HCT116 (cell line): ENCODE results near the gene MAPKAP1. TPM values are rescaled to one million over a fixed set of nuclear protein-coding genes. Genes with fewer than 3 reads are reported as not detected.

Source experiments
- ATAC-seq: fragments of 200-7000 bp; cut with Tn5 transposase; 2 replicates; pipeline ENCODE4 v1.9.1; 2020; ENCODE audit warnings: mild to moderate bottlenecking, moderate library complexity
- BruUV-seq: library from RNA; stranded (reverse); fragments of 400-500 nt; replicated peaks from 2 replicates; lab custom pipeline; 2021; lab: Mats Ljungman, UMichigan
- CTCF ChIA-PET: fragments of 300-600 bp; sonication (Branson Sonifier 250); formaldehyde crosslinking; loops from one replicate; lab custom pipeline; 2021; ENCODE audit warnings: antibody characterized with exemption; lab: Charles Lee
- POLR2A ChIA-PET: fragments of 300-600, 350-600 bp; sonication (Branson Sonifier 250); formaldehyde crosslinking; loops from one replicate; lab custom pipeline; 2021; ENCODE audit warnings: antibody characterized with exemption; lab: Charles Lee
- RAD21 ChIA-PET, 2 experiments: fragments of 300-600 bp; sonication (Branson Sonifier 250); formaldehyde crosslinking; loops; one replicate each; lab custom pipeline; 2023; ENCODE audit warnings: low total read pairs in 2 of 2; ENCODE audit not compliant: uncharacterized antibody in 2 of 2, unreplicated experiment in 2 of 2, low non-redundant PET in 1 of 2; lab: Charles Lee
- DNase-seq: peaks from one replicate; pipeline ENCODE4 v3.0.0-alpha.2; 2010; ENCODE audit warnings: low read depth, low spot score
- H2AFZ ChIP-seq: fragments of 200-600 bp; shearing (Covaris generic), sonication (generic); 2 replicates; pipeline ENCODE4 v1.6.1; 2017; ENCODE audit warnings: low read depth, mixed run types, mixed read lengths, antibody characterized with exemption, low read length; ENCODE audit not compliant: poor library complexity, severe bottlenecking
- H3K27ac ChIP-seq: 2 replicates; pipeline ENCODE4 v1.5.1; 2012; ENCODE audit warnings: low read depth, low read length
- H3K27me3 ChIP-seq: fragments of 200-600 bp; sonication (generic); 2 replicates; pipeline ENCODE4 v1.6.1; 2016; ENCODE audit warnings: mixed run types, low read length, mixed read lengths; ENCODE audit not compliant: insufficient read depth
- H3K36me3 ChIP-seq, 2 experiments: fragments of 200-500 bp in 1 of 2; fragments of 200-600 bp in 1 of 2; sonication (Bioruptor generic) in 1 of 2; sonication (generic) in 1 of 2; 2 replicates each; pipeline versions ENCODE4 v1.5.1 to v1.6.1; 2014 to 2016; ENCODE audit warnings: low read length in 2 of 2, inconsistent platforms in 1 of 2, mixed read lengths in 1 of 2, mixed run types in 1 of 2; ENCODE audit not compliant: insufficient read depth in 2 of 2, control insufficient read depth in 1 of 2
- H3K4me1 ChIP-seq, 2 experiments: fragments of 200-600 bp in 1 of 2; sonication (generic) in 1 of 2; 2 replicates each; pipeline versions ENCODE4 v1.5.1 to v1.6.1; 2012 to 2017; ENCODE audit warnings: low read length in 2 of 2, inconsistent platforms in 1 of 2, mild to moderate bottlenecking in 1 of 2, mixed read lengths in 1 of 2, mixed run types in 1 of 2, moderate library complexity in 1 of 2; ENCODE audit not compliant: insufficient read depth in 2 of 2, control insufficient read depth in 1 of 2
- H3K4me2 ChIP-seq: fragments of 200-600 bp; sonication (generic); 2 replicates; pipeline ENCODE4 v1.6.1; 2017; ENCODE audit warnings: mixed run types, low read length, mixed read lengths
- H3K4me3 ChIP-seq, 2 experiments: fragments of 200-600 bp in 1 of 2; sonication (generic) in 1 of 2; replicated peaks in 1 of 2; 2 replicates each; pipeline ENCODE4 v1.5.1; 2011 to 2016; ENCODE audit warnings: low read length in 2 of 2, control low read depth in 1 of 2, low read depth in 1 of 2, mild to moderate bottlenecking in 1 of 2, mixed read lengths in 1 of 2, mixed run types in 1 of 2
- H3K79me2 ChIP-seq: fragments of 200-600 bp; sonication (generic); 2 replicates; pipeline ENCODE4 v1.6.1; 2017; ENCODE audit warnings: mild to moderate bottlenecking, mixed run types, low read length, moderate library complexity, mixed read lengths; ENCODE audit not compliant: insufficient read depth
- H3K9ac ChIP-seq: fragments of 200-600 bp; sonication (generic); 2 replicates; pipeline ENCODE4 v1.6.1; 2016; ENCODE audit warnings: low read length, mixed read lengths
- H3K9me2 ChIP-seq: fragments of 200-600 bp; sonication (generic), shearing (Covaris generic); 2 replicates; pipeline ENCODE4 v1.6.1; 2017; ENCODE audit warnings: mixed run types, mild to moderate bottlenecking, moderate library complexity; ENCODE audit not compliant: insufficient read depth
- H3K9me3 ChIP-seq, 2 experiments: fragments of 200-500 bp in 1 of 2; fragments of 200-600 bp in 1 of 2; sonication (Bioruptor generic) in 1 of 2; sonication (generic) in 1 of 2; 2 replicates each; pipeline ENCODE4 v1.6.1; 2014 to 2017; ENCODE audit warnings: low read length in 2 of 2, mixed read lengths in 2 of 2, inconsistent platforms in 1 of 2, low read depth in 1 of 2, mild to moderate bottlenecking in 1 of 2, mixed run types in 1 of 2, moderate library complexity in 1 of 2; ENCODE audit not compliant: control insufficient read depth in 1 of 2, insufficient read depth in 1 of 2
- H4K20me1 ChIP-seq: fragments of 200-600 bp; sonication (generic), shearing (Covaris generic); 2 replicates; pipeline ENCODE4 v1.6.1; 2017; ENCODE audit warnings: mixed run types, mild to moderate bottlenecking, moderate library complexity; ENCODE audit not compliant: insufficient read depth
- ATF3 ChIP-seq: IDR thresholded peaks from 2 replicates; pipeline ENCODE4 v1.6.1; 2012
- CBX3 ChIP-seq: IDR thresholded peaks from 2 replicates; pipeline ENCODE4 v1.6.1; 2012; ENCODE audit warnings: low read depth
- CEBPB ChIP-seq: IDR thresholded peaks from 2 replicates; pipeline ENCODE4 v1.6.1; 2012; ENCODE audit warnings: low read depth
- CTCF ChIP-seq, 3 experiments: fragments of 200-600 bp in 1 of 3; sonication (generic) in 1 of 3; IDR thresholded peaks in 2 of 3; conservative IDR thresholded peaks in 1 of 3; 2 replicates each; pipeline ENCODE4 v1.5.1; 2012 to 2017; ENCODE audit warnings: low read depth in 2 of 3, low read length in 2 of 3, antibody characterized with exemption in 1 of 3, borderline replicate concordance in 1 of 3, control low read depth in 1 of 3, mild to moderate bottlenecking in 1 of 3, mixed read lengths in 1 of 3, mixed run types in 1 of 3, moderate library complexity in 1 of 3; ENCODE audit not compliant: insufficient read depth in 1 of 3
- EGR1 ChIP-seq: IDR thresholded peaks from 2 replicates; pipeline ENCODE4 v1.6.1; 2012; ENCODE audit warnings: low read depth
- ELF1 ChIP-seq: IDR thresholded peaks from 2 replicates; pipeline ENCODE4 v1.6.1; 2012; ENCODE audit warnings: low read depth, borderline replicate concordance
- EZH2 ChIP-seq: fragments of 200-600 bp; sonication (generic); IDR thresholded peaks from 2 replicates; pipeline ENCODE4 v1.6.1; 2017; ENCODE audit warnings: antibody characterized with exemption, mixed run types
- EZH2phosphoT487 ChIP-seq: fragments of 200-600 bp; IDR thresholded peaks from 2 replicates; pipeline ENCODE4 v1.6.1; 2018; ENCODE audit warnings: antibody characterized with exemption, borderline replicate concordance
- FOSL1 ChIP-seq: IDR thresholded peaks from 2 replicates; pipeline ENCODE4 v1.6.1; 2012; ENCODE audit warnings: low read depth
- JUND ChIP-seq: IDR thresholded peaks from 2 replicates; pipeline ENCODE4 v1.6.1; 2012
- MAX ChIP-seq: IDR thresholded peaks from 2 replicates; pipeline ENCODE4 v1.6.1; 2012
- POLR2A ChIP-seq: IDR thresholded peaks from 2 replicates; pipeline ENCODE4 v1.7.0; 2011; ENCODE audit warnings: borderline replicate concordance; ENCODE audit not compliant: insufficient read depth, insufficient read length; ENCODE audit errors: extremely low read depth
- RAD21 ChIP-seq: IDR thresholded peaks from 2 replicates; pipeline ENCODE4 v1.6.1; 2012; ENCODE audit warnings: low read depth, mild to moderate bottlenecking
- REST ChIP-seq: IDR thresholded peaks from 2 replicates; pipeline ENCODE4 v1.6.1; 2012; ENCODE audit warnings: low read depth
- SIN3A ChIP-seq: IDR thresholded peaks from 2 replicates; pipeline ENCODE4 v1.6.1; 2012; ENCODE audit warnings: low read depth
- SP1 ChIP-seq: IDR thresholded peaks from 2 replicates; pipeline ENCODE4 v1.6.1; 2012; ENCODE audit warnings: low read depth
- SRF ChIP-seq: IDR thresholded peaks from 2 replicates; pipeline ENCODE4 v1.6.1; 2012; ENCODE audit warnings: low read depth
- ZBTB33 ChIP-seq: IDR thresholded peaks from 2 replicates; pipeline ENCODE4 v1.6.1; 2011; ENCODE audit warnings: mild to moderate bottlenecking, low read length, moderate library complexity; ENCODE audit not compliant: insufficient replicate concordance; ENCODE audit errors: extremely low read depth
- ZFX ChIP-seq: fragments of 450-650 bp; IDR thresholded peaks from 2 replicates; pipeline ENCODE4 v1.6.1; 2017
- intact Hi-C: fragments of 100-400 bp; cut with micrococcal nuclease; formaldehyde crosslinking; loops from 2 replicates; pipeline ENCODE4 v1.10.0; 2022
- total RNA-seq: library from RNA; stranded (reverse); gene quantifications from one replicate; pipeline ENCODE4 v1.2.1, GENCODE V29; 2021; ENCODE audit not compliant: unreplicated experiment

MAPKAP1 gene
- total RNA-seq, 1 experiment from 2014 or later, result 72.5 TPM

GRCh38 chr9:125460883-125461635 lies 245.9 kb downstream of the MAPKAP1 start:
- TF ChIP-seq RAD21 (no peak), SIN3A (no peak), SP1 (no peak), EZH2phosphoT487 (no peak), CTCF (IDR thresholded peaks at IDR 0.05 in 2 of 3, conservative IDR thresholded peaks at IDR 0.05 in 1 of 3; ENCODE audit: borderline replicate concordance in 1 of 3, insufficient read depth in 1 of 3, low read depth in 2 of 3, low read length in 2 of 3) (no peak), CBX3 (no peak), REST (no peak), EGR1 (no peak), POLR2A (no peak), FOSL1 (no peak), ATF3 (no peak), ELF1 (no peak), EZH2 (no peak), SRF (no peak), CEBPB (no peak), MAX (no peak), ZBTB33 (no peak), ZFX (no peak), JUND (no peak)

More at GRCh38 chr9:125460883-125461635, 245.9 kb downstream of the MAPKAP1 start:
- Histone ChIP-seq H3K9me3 (peaks cover 7 to 10% of the 10 kb centered on the region in 2 experiments; a peak in 2 of 4 replicates), H3K9me2 (no peaks in the 10 kb centered on the region), H3K79me2 (no peaks in the 10 kb centered on the region), H3K4me2 (no peak overlapping the region), H4K20me1 (no peaks in the 10 kb centered on the region), H3K27ac (no peak overlapping the region), H3K27me3 (no peaks in the 10 kb centered on the region), H3K4me1 (no peaks in the 10 kb centered on the region), H3K36me3 (no peaks in the 10 kb centered on the region), H3K4me3 (no peak overlapping the region), H2AFZ (no peak overlapping the region), H3K9ac (no peak overlapping the region)
- CTCF ChIA-PET, result no interaction called here
- POLR2A ChIA-PET, result no interaction called here
- DNase-seq (no peak), ATAC-seq (no peak)
- RAD21 ChIA-PET, result no interaction called here
- intact Hi-C loops, result no loop called here
- BruUV-seq, result no TSS peak
